Liver (tissue), 9 donors: ENCODE measurements around the gene PLCXD3. TPM values are rescaled to one million over a fixed set of nuclear protein-coding genes. Genes with fewer than 3 reads are reported as not detected.

ENCODE experiments used
- DNase-seq: peaks from one replicate; pipeline ENCODE4 v3.0.0-alpha.2; 2017; ENCODE audit warnings: low spot score
- H3K27ac ChIP-seq, 2 donors: one replicate each; pipeline ENCODE4 v1.7.0; 2013; ENCODE audit warnings: inconsistent platforms in 2 of 2, low read length in 2 of 2, control low read depth in 1 of 2, low read depth in 1 of 2, mild to moderate bottlenecking in 1 of 2
- H3K27me3 ChIP-seq, 4 donors: one replicate each; pipeline versions ENCODE4 v1.6.1 to v1.7.0; 2013; ENCODE audit warnings: low read length in 3 of 4, inconsistent platforms in 1 of 4, mild to moderate bottlenecking in 1 of 4, moderate library complexity in 1 of 4; ENCODE audit not compliant: control insufficient read depth in 4 of 4, insufficient read depth in 4 of 4
- H3K36me3 ChIP-seq, 4 donors: one replicate each; pipeline versions ENCODE4 v1.6.1 to v1.7.0; 2013; ENCODE audit warnings: low read length in 3 of 4, mild to moderate bottlenecking in 3 of 4, low read depth in 1 of 4, moderate library complexity in 1 of 4; ENCODE audit not compliant: control insufficient read depth in 4 of 4, insufficient read depth in 3 of 4
- H3K4me1 ChIP-seq, 4 donors: one replicate each; pipeline versions ENCODE4 v1.6.1 to v1.7.0; 2013; ENCODE audit warnings: low read length in 3 of 4, mild to moderate bottlenecking in 3 of 4, moderate library complexity in 1 of 4; ENCODE audit not compliant: control insufficient read depth in 4 of 4, insufficient read depth in 4 of 4
- H3K4me3 ChIP-seq, 3 donors: one replicate each; pipeline versions ENCODE4 v1.6.1 to v1.7.0; 2013; ENCODE audit warnings: low read length in 3 of 3, control low read depth in 1 of 3, low read depth in 1 of 3, mild to moderate bottlenecking in 1 of 3
- H3K9ac ChIP-seq, 2 donors: one replicate each; pipeline ENCODE4 v1.7.0; 2013; ENCODE audit warnings: low read length in 2 of 2, mild to moderate bottlenecking in 2 of 2, moderate library complexity in 2 of 2, control low read depth in 1 of 2, low read depth in 1 of 2
- H3K9me3 ChIP-seq, 4 donors: one replicate each; pipeline versions ENCODE4 v1.6.1 to v1.7.0; 2013; ENCODE audit warnings: low read length in 3 of 4; ENCODE audit not compliant: control insufficient read depth in 4 of 4
- EGR1 ChIP-seq, 2 donors: IDR thresholded peaks; 2 replicates each; pipeline ENCODE4 v1.6.1; 2016 to 2018; ENCODE audit warnings: antibody characterized with exemption in 2 of 2, low read depth in 2 of 2
- FOXA1 ChIP-seq: IDR thresholded peaks from 2 replicates; pipeline ENCODE4 v1.6.1; 2016; ENCODE audit warnings: antibody characterized with exemption
- HNF4A ChIP-seq, 2 donors: conservative IDR thresholded peaks; 2 replicates each; pipeline ENCODE4 v1.6.1; 2016; ENCODE audit warnings: antibody characterized with exemption in 2 of 2, mild to moderate bottlenecking in 2 of 2
- HNF4G ChIP-seq: IDR thresholded peaks from 2 replicates; pipeline ENCODE4 v1.6.1; 2016; ENCODE audit warnings: antibody characterized with exemption
- MAX ChIP-seq: IDR thresholded peaks from 2 replicates; pipeline ENCODE4 v1.6.1; 2016; ENCODE audit warnings: antibody characterized with exemption
- RAD21 ChIP-seq, 2 donors: IDR thresholded peaks; 2 replicates each; pipeline ENCODE4 v1.6.1; 2016; ENCODE audit warnings: antibody characterized with exemption in 2 of 2, mild to moderate bottlenecking in 2 of 2
- REST ChIP-seq: IDR thresholded peaks from 2 replicates; pipeline ENCODE4 v1.6.1; 2016; ENCODE audit warnings: antibody characterized with exemption, mild to moderate bottlenecking
- RXRA ChIP-seq, 2 donors: IDR thresholded peaks; 2 replicates each; pipeline ENCODE4 v1.6.1; 2017 to 2018; ENCODE audit warnings: antibody characterized with exemption in 2 of 2, mild to moderate bottlenecking in 1 of 2
- TAF1 ChIP-seq: conservative IDR thresholded peaks from 2 replicates; pipeline ENCODE4 v1.6.1; 2016; ENCODE audit warnings: antibody characterized with exemption, mild to moderate bottlenecking
- WGBS: extraction: QIAGEN DNeasy Blood & Tissue Kit; methylation state at CpG from one replicate; pipeline ENCODE4 v1.1.7; 2013; 5-methylcytosine and 5-hydroxymethylcytosine counted together
- polyA plus RNA-seq, 2 donors: library from polyadenylated mRNA; stranded (reverse) in 1 of 2; unstranded in 1 of 2; fragments of 200-250 nt in 1 of 2; fragments of >200 nt in 1 of 2; fragmentation: Nextera tagmentation in 1 of 2; extraction: Ambion mirVana in 1 of 2; gene quantifications; one replicate each; pipeline versions ENCODE4 v1.2.1 to v1.2.3, GENCODE V29; 2013 to 2015
- total RNA-seq, 2 donors: library from RNA; depleted of rRNA; stranded (reverse); fragments of >200 nt; gene quantifications; one replicate each; pipeline ENCODE4 v1.2.3, GENCODE V29; 2014
- donor health status: healthy.
- donor health status: healthy.
- donor health status: healthy.
- donor health status: healthy.
- donor health status: healthy.

Gene PLCXD3
- total and polyA plus RNA-seq, 4 donors: 0.05 to 2.4 (median 0.58) TPM

DNA sequence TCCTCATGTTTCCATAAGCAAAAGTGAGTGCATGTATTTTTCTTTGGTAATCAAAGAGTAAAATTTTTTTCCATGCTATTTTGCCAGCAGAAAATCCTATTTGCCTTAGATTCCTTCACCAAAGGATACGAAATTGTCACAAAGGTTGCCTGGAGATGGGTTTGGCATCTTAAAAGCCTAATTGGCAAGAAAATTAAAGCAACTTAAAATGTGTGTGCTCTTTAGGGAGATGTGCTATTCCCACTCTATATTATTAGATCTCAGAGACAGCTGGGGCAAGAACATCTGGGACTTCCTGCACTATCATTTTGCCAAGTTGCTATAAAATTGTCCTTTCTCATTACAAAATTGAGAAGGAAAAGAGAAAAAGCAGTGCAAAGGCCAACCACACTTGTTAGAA, 146.1 kb downstream of the PLCXD3 start:
- 59% methylated on average over 1 of the region's 1 CpG for WGBS
- no peak for TF ChIP-seq RXRA (IDR thresholded peaks at IDR 0.05)
- no peaks in the 10 kb centered on the region for H3K9me3 ChIP-seq
- DNase-seq: no peak
- H3K36me3 ChIP-seq: no peaks in the 10 kb centered on the region
- no peaks in the 10 kb centered on the region for H3K4me1 ChIP-seq
- no peak overlapping the region for H3K9ac ChIP-seq
- H3K4me3 ChIP-seq: no peak overlapping the region
- H3K27me3 ChIP-seq: no peaks in the 10 kb centered on the region
- H3K27ac ChIP-seq: no peak overlapping the region

- DNase-seq: no peak
- no peaks in the 10 kb centered on the region for H3K4me1 ChIP-seq
- TF ChIP-seq RAD21 (IDR thresholded peaks at IDR 0.05): no peak
- no peak for TF ChIP-seq RXRA (IDR thresholded peaks at IDR 0.05)
- TF ChIP-seq HNF4A (conservative IDR thresholded peaks at IDR 0.05): no peak
- no peak for TF ChIP-seq MAX
- TF ChIP-seq FOXA1: no peak
- TF ChIP-seq REST: no peak
- TF ChIP-seq HNF4G: no peak
- no peak for TF ChIP-seq EGR1 (IDR thresholded peaks at IDR 0.05; ENCODE audit: low read depth in 2 of 2)
- TF ChIP-seq TAF1: no peak
- H3K27ac ChIP-seq: no peak overlapping the region
- WGBS: 93% methylated on average over 1 of the region's 1 CpG
- no peak overlapping the region for H3K9ac ChIP-seq
- H3K4me3 ChIP-seq: no peak overlapping the region
- H3K9me3 ChIP-seq: no peaks in the 10 kb centered on the region
- no peaks in the 10 kb centered on the region for H3K27me3 ChIP-seq
- no peaks in the 10 kb centered on the region for H3K36me3 ChIP-seq
These were observed 146.9 kb downstream of the PLCXD3 start for GRCh38 chr5:41363343-41363986.

- H3K27me3 ChIP-seq: peaks cover 0 to 3% (median 0%) of the 10 kb centered on the region in 4 donors
- TF ChIP-seq FOXA1: no peak
- TF ChIP-seq TAF1: no peak
- no peak for TF ChIP-seq MAX
- TF ChIP-seq REST: no peak
- no peak overlapping the region for H3K4me3 ChIP-seq
- no peaks in the 10 kb centered on the region for H3K36me3 ChIP-seq
- no peak overlapping the region for H3K9ac ChIP-seq
- DNase-seq: no peak
- no peak overlapping the region for H3K27ac ChIP-seq
- 57% methylated on average over 2 of the region's 2 CpGs for WGBS
- no peaks in the 10 kb centered on the region for H3K9me3 ChIP-seq
- no peaks in the 10 kb centered on the region for H3K4me1 ChIP-seq
These were observed 153.6 kb downstream of the PLCXD3 start for GRCh38 chr5:41356786-41357185.
